Tongue (tissue), 2 donors: Measurements from ENCODE around the gene ABHD16A. TPM values are rescaled to one million over a fixed set of nuclear protein-coding genes. Genes with fewer than 3 reads are reported as not detected.

Source experiments
- DNase-seq: peaks from one replicate; pipeline ENCODE4 v3.0.0-alpha.2; 2015
- total RNA-seq: library from RNA; depleted of rRNA; stranded (reverse); fragments of >200 nt; gene quantifications from one replicate; pipeline ENCODE4 v1.2.3, GENCODE V29; 2014

ABHD16A gene
- total RNA-seq, 1 donor from 2014 or later: 46.2 TPM

DNA sequence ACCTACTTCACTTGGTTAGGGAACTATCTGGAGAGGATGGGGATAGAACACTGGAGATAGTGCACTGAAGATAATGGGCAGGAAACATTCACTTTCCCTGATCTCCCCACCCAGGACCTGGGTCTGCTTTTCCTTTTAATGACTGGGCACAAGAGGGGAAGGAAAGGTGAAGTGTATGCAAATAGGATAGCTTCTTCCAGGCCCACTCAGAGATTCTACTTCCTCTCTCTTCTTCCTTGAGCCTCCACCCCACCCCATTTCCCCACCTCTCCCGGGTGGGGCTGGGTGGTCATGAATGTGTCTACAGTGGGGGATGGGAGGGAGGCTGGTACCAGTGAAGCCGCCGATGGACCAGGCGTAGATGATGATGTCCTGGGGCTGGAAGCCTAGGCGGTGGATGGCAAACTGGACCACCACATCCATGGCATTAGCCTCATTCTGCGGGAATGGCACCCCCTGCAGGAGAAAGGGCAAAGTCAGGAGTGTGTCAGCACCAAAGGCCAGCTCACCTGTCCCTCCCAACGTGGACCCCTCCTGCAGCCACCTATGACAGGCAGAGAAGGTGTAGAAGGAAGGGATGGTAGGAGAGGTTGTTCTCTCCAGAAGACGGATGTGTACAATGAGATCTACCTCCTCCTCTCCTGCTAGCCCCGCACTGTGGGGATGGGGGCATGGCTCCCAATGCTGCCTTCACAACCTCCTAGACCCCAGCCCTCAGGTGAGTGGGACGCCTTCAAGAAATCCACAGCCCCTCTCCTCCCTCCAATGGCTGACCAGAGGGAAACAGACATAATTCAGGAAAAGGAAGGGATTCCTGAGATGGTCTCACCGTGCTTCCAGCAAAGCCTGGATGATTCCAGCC lies 13.6 kb downstream of the ABHD16A start:
- DNase-seq: no peak

DNA sequence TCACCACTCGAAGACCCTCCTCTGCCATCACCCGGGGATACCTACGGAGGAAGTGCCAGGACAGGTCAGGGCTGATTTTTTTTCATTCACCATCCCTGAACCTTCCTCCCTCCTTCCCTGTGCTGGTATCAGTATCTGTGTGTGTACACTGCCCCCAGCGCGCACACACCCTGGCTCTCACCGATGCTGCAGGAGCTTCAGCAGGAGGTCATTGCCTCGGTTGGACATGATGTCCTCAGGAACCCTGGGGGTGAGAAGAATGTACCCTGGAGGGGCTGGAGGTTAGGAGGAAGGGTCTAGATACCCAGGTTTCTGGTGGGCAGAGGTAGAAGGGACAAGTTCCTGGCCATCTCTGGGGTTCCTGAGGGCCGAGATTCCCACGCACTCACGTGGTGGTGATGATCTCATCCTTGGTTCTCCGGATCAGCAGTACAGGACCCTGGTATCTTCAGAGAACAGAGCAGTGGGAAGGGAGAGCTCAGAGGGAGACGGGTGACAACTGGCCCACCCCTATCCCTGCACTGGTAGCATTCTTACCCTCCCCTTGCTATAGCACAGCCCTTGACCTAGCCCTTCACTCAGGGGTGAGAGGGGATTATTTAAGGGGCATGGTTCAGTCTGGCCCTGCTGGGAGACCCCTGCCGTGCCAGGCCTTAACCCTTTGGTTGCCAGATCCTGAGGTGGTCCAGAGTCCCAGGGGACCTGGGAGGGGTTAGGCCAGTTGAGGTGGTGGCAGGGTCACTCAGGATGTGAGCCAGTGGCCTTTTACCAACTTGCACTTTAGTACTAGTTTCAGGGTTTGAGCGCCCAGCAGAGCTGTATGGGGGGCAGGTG lies 15.0 kb downstream of the ABHD16A start:
- DNase-seq: no peak

DNA sequence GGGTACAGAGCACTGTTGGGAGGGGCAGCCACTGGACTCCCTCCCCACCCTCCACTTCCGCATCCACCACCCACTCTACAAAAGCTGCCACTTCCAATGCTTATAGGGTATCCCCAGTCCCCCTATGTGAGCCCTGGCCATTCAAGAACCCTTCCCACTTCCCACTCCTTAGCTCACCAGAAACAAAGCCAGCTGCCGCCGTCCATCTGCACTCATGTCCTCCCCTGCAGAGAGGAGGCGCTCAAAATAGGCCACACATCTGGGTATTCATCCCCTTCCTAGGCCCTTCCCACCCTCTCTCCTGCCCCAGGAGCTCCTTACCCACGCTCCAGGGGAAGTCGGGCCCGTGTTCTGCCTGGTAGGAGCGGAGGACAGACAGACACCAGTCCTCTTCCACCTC lies 15.8 kb downstream of the ABHD16A start:
- peak; percentile 32 for DNase-seq

DNA sequence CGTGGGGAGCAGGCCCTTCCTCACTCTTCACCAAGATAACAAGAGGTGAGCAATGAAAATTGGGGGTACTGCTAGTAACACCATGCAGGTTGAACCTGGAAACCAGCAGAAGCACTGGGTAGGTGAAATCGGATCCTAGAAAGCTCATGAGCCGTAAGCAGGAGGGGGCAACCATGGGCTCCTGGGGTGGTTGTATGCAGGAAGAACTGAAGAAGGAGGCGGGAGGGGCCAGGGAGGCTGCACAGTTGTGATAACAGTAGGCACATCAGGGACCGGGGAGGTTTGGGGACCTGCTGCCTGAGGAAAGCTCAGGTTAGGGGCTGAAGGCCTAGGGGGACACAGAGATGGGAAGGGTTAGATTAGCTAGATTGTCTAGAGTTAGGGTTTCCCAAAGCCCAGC lies 16.6 kb downstream of the ABHD16A start:
- no peak for DNase-seq

DNA sequence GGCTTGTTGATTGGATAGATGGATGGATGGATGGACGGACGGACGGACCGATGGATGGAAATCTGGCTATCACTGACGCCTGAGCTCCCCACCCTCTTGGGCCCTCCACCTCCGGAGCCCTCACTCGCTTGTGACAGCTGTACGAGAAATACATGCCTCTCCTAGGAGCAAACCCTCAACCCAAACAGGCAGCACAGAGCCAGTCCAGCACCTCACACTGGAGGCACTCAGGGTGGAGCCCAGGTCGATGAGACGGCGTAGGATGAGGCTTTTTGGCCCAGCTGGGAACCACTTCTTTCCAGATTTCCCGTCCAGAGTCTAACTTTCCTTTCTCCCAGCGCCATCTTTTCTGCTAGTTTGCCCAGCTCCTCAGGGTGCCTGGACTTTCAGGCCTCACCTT lies 19.5 kb downstream of the ABHD16A start:
- peak; percentile 14 for DNase-seq

DNA sequence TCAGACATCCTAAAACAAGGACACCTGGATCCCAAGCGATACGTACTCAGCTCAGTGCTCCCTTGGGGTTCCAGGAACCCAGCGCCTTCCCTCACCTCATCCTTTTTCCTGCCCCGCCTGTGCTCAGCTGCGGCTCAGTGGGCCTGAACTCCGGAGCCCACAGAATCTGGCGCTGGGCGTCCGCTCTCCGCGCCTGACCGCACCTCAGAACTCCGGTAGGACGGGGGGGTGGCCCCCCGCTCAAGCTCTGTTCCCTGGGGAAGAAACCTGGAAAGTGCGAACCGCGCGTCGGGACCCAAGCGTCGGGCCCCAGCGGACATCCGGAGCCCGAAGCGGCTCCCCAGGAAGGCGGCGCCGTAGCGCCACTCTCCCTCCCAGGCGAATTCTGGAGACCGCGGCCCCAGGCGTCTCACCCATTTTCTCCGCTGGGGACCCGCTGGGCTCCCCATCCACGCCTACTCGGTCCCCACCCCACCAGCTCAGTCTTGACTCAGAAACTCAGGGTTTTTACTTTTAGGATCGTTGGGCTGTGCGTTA lies 21.9 kb downstream of the ABHD16A start:
- DNase-seq: peak; percentile 34

DNA sequence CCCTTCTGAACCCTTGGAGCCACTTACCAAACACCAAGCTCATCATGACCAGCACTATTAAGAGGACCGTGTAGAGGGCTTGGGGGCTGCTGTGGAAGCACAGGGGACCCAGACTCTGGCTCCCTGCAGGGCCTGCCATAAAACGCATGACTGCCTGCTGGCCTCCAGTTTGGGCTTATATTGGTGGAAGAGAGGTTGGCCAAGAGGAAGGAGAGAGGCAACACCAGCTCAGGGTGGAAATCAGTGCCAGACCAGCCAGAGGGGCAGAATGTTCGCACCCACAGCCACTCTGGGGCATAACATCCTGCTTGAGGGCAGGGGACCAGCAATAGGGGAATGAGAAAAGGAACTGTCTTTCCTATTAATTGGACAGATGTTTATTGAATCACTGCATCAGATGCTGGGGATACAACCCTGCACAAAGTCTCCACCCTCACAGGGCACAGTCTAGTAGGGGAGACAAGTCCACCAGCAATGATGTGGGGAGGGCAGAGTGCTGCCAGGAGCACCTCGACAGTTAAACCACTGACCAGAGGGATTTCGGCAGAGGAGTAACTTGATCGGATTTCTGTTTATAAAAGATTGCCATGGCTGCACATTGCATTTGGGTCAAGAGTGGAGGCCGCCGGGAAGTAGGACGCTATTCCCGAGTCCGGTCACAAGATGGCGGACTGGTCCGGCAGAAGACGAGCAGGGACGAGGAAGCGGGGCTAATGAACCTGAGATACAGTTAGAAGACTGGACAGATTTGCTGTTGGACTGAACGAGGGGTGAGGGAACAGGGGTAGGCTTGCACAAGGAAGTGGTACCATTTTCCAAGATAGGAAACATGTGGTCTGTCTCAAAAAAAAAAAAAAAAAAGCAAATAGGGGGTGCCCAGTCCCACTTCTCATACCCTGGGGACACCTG lies 22.6 kb downstream of the ABHD16A start, which contains the start of gene LY6G5C:
TSS of gene LY6G5C (minus strand) at position 842 of the 909 bp plus-strand sequence. CDS start at position 148, 694 bp downstream.
- peak; percentile 91 for DNase-seq

DNA sequence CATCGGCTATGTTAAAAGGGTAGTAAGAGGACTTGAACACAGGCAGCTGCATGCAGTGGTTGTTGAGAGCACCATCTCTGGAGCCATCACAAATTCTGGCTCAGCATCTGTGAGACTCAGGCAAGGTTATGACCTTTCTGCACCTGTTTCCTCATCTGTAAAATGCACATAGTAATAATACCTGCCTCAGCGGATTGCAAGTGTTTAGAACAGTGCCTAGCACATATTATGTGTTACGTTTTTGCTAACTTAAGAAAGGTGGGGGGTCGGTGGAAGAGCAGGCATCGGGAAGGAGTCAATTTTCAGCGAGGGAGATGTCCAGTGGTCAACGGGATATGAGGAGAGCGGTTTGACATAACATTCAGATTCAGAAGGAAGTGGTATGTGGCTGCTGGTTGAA lies 25.2 kb downstream of the ABHD16A start:
- DNase-seq: no peak

DNA sequence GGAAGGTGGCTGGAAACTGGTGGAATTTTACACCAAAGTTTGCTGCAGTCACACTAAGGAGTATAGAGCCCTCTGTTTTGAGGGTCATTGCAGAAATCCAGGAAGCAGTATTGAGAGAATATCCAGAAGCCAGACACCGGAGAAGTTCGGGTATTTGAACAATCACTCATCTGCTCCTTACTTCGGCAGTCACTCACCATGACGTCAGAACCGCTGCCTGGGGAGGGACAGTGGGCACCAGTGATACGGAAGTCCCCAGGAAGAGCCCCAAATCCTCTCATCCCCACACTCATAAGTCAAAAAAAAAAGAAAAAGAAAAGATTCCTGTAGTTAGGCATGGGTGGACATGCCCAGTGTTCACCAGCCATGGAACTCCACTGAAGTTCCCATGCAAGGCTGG lies 26.2 kb downstream of the ABHD16A start:
- DNase-seq: no peak

DNA sequence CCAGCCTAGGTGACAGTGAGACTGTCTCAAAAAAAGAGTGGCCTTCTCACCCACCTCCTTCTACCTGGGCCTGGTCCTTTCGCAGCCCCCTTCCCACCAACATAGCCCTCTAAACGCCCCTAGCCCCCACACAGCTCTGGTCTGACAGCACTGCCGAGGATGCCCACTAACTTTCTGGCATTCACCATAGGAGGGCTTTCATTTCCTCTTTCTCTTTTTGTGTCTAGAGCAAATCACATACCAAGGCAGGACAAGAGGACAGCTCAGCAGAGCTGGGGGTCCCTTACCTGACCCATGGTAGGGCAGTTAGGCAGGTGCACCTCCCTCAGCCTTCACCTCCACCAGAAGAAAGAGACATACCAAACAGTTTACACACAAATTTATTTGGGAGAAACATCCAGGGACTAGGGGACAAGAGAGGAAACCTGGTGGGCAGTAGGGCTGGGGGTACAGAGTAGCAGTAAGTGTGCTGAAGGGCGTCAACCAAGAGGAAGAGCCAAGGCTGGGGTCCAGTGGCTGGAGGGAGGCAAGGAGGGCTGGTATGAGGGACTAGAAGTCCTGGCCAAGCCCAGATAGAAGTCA lies 26.7 kb downstream of the ABHD16A start:
- DNase-seq: no peak

DNA sequence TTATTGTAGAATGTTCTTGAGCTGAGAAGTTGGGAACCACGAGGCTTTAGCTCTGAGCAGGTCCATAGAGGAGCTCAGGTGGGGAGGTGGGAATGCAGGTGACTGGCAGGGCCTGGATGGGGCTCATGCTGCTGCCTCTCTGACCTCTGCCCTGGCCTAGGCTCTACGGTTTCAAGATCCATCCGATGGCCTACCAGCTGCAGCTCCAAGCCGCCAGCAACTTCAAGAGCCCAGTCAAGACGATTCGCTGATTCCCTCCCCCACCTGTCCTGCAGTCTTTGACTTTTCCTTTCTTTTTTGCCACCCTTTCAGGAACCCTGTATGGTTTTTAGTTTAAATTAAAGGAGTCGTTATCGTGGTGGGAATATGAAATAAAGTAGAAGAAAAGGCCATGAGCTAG lies 33.4 kb downstream of the ABHD16A start, which contains the start of gene LY6G5B:
TSS of gene LY6G5B (plus strand) at position 301 of the 400 bp plus-strand sequence. CDS start 975 bp downstream, outside the sequence.
- DNase-seq: no peak

DNA sequence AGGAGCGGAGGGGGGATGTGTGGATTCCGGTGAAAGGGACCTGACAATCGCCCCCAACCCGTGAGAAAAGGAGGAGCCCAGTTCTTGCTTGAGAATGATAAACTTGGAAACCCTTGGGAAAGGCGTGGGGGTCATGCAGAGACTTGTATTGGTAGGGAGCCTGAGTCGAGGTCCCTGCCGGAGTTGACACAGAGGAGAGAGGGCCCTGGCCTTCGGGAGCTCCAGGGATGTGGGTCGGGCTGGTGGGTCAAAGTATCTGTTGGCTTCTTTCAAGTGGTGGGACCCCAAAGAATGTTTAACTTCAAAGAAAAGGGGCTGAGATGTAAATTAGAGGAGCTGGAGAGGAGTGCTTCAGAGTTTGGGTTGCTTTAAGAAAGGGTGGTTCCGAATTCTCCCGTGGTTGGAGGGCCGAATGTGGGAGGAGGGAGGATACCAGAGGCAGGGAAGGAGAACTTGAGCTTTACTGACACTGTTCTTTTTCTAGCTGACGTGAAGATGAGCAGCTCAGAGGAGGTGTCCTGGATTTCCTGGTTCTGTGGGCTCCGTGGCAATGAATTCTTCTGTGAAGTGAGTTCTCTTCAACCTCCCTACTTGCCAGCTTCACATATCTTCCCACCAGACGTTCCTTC lies 36.7 kb downstream of the ABHD16A start:
- DNase-seq: no peak

DNA sequence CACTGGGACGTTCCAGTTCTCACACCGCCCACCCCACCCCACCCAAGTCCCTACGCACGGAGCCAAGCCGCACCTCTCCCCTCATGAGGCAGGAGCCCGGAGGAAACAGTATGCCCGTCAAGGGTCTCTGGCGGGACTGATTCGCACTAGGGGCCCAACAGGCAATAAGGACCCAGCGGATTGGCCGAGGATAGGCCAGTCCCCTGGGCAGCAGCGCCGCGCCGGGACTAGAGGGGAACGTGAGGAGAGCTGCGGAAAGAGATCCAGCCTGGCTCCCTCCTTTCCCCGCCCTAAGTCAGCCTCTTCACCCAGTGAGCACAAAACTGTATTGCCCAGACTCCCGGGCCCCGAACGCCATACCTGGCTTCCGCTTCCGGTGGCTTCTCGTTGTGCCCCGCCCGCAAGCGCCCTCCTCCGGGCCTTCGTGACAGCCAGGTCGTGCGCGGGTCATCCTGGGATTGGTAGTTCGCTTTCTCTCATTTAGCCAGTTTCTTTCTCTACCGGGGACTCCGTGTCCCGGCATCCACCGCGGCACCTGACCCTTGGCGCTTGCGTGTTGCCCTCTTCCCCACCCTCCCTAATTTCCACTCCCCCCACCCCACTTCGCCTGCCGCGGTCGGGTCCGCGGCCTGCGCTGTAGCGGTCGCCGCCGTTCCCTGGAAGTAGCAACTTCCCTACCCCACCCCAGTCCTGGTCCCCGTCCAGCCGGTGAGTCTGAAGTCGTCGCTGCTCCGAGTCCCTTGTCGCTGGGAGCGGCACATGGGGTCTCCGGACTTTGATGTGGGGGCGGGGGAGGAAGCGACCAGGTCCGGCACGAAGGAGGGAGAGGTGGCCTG lies 37.4 kb downstream of the ABHD16A start, which contains the start of gene CSNK2B:
TSS of gene CSNK2B (plus strand) at position 580 of the 836 bp plus-strand sequence. CDS start 752 bp downstream, outside the sequence.
- DNase-seq: peak; percentile 99

DNA sequence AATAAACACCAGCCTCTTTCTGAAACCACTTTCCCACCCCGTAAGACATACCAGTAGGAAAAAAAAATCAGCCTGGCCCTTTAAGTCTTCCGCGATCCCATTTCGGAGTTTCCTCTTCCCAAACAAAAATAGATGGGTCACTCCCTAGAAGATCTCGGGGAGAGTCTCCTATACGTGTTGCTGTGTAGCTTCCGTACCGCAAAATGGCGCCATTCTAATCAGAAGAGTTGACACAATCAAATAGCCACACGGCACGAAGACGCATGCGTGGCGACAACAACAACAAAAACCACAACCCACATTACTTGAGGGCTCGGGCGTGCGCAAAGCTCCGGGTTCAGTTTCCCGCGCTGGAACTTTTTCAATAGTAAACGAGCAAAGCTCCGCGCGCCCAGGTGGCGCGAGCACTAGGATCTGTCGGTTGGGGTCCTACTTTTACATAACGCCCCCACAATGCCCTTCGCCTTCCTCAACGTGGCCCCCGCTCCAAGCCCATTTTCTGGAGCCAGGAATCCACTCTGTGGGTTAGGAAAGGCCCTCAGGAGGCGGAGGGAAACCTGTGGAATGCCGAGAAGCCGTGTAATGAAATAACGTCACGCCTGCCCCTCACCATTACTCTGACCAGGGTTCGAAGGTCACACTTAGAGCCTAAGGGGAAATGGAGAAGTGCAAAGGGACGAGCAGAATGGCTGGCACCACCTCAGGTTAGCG lies 38.2 kb downstream of the ABHD16A start, which contains the start of gene GPANK1:
TSS of gene GPANK1 (minus strand) at position 208 of the 711 bp plus-strand sequence. CDS start 519 bp downstream, outside the sequence.
- DNase-seq: peak; percentile 98

DNA sequence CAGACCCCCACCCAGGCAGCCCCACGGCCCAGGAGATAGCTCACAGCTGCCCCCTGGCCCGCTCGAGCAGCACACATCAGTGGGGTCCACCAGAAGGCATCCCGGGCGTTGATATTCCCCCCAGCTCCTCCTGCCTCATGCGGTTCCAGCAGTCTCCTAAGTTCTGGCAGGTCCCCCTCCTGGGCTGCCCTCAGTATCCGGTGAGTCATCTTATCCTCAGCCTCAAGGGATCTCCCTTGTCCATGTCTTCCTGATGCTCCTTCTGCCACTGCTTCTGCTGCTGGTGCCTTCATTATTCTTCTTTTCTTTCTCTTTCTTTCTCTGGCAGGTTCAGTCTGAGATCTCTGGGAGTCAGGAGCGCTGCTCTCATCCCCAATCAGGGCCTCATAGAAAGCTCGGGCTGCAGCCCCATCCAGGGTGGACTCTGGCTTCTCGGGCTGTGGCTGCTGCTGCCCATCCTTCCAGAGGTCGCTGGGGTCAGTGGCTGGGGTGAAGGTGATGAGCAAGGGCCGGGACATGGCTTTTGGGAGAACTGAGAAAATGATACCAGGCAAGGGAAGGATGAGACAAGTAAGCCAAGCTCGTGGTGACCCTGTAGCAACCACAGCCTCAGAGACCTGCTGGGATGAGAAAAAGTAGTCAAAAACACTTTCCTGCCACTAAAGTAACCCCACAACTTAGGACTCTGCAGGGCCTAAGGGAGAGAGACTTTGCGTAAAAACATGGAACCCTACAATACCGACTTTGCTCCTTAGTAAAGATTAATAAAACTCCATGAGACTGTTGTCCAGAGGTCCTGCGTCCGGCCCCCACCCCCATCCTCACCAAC lies 38.9 kb downstream of the ABHD16A start:
- no peak for DNase-seq

DNA sequence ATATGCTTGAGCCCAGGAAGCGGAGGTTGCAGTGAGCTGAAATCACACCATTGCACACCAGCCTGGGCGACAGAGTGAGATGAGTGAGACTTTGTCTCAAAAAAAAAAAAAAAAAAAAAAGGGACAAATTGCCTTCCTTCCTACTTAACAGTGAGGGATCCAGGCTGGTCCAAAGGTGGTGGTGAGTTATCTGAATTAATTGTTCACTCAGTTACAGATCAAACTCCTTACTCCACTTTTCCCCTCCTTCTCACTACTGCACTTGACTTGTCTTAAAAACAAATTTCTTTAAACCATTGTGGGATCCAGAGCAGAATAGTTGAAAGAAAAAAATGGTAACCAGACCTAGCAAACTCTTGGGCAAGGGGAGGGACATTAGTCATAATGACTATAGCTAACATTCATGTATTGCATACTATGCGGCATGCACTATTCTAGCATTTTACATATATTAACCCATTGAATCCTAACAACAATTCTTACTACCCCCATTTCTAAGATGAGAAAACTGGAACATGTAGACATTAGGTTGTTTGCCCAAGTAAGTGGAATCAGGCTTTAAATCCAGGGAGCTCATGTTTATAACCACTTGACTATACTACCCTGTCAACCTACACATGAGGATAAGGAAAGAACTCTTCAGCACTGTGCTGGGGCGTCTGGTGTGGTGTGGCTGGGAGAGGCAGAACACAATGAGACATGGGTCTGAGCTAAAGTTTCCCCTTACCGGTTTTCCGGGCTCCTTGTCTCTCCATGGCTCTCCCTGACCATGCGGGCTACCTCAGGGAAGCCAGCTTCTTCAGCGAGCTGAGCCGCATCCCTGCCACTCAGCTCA lies 39.8 kb downstream of the ABHD16A start:
- no peak for DNase-seq
